HG02938 (cell line): ENCODE results near the gene NUDT15.
"Not testable (repeated sequence)": the region's sequence is repeated elsewhere in the genome, so short reads cannot be mapped to it uniquely, and the experiment has no call there.

Source experiments
- ATAC-seq: cut with Tn5 transposase; IDR thresholded peaks from one replicate; pipeline ENCODE4 v1.9.1; 2021; ENCODE audit warnings: mild to moderate bottlenecking, moderate library complexity; ENCODE audit not compliant: unreplicated experiment

The NUDT15 gene

DNA sequence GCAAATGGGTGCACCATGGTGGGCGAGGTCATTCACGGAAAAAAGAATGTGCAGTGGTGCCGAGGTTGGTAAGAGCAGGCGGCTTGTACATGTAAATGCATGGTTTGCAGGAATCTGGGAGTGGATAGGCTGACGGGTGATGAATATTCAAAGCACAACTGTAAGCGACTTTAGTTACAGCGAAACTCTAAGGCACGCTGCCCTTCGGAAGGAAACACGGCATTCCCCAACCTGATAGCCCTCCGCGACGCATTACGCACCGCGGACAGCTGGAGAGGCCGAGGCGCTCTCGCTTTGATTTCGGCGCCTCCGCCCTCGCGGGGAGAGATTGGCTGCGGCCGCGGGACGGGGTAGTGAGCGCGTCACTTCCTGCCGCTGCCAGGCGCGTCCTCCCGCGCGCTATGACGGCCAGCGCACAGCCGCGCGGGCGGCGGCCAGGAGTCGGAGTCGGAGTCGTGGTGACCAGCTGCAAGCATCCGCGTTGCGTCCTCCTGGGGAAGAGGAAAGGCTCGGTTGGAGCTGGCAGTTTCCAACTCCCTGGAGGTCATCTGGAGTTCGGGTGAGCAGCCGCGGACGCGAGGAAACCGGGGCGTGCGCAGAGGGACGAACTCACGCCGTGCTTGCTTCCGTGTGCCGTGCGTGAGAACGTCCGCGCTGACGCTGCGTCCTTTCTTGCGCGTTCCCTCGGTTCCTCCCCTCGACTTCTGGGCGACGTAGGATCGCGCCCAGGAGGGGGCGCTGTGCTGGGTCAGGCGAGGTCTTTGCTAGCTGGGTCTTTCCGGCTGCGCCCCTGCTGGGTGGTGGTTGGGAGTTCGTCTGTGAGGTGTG is at the start of gene NUDT15:
Gene NUDT15, plus strand, starts transcription at position 381 of the 828 bp plus-strand sequence. Its CDS starts 21 bp downstream, at position 402.
- peak; percentile 91 for ATAC-seq

DNA sequence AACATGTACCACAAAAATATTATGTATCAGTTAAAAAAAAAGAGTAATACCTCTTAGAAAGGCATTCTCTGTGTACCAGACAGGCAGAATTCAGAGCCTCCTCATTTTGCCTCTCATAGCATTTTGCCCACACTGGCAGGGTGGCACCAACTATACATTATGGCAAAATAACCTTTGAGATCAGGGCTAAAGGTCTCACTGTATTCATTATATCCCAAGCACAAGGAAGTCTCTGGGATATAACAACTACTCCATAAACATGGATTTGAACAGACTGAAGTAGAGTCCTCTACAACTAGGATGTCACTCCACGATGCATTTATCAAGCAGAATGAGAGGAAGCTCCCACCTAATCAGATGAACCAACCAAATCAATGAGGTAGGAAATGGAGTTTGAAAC is 47.1 kb upstream of the NUDT15 start:
- ATAC-seq, result no peak

DNA sequence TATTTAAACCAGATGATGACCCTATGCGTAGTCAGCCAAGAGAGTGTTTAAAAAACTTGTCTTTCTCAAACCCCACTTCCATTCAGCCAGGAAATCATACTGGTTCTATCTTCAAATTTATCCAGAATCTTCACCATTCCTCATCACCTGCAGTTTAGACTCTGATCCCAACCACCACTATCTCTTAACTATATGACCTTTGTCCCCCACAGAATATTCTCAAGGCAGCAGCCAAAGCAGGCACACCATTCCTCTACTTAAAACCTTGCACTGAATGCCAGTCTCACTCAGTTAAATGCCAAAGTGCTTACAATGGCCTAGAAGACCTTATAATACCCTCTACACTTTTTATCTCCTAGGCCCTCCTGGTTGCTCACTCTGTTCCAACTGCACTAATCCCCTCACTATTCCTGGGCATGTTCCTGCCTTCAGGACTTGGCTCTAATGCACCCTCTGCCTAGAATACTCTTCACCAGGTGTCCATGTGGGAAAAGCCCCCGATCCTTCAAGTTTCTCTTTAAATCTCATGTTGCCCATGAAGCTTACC is 46.5 kb upstream of the NUDT15 start:
- ATAC-seq, result no peak

DNA sequence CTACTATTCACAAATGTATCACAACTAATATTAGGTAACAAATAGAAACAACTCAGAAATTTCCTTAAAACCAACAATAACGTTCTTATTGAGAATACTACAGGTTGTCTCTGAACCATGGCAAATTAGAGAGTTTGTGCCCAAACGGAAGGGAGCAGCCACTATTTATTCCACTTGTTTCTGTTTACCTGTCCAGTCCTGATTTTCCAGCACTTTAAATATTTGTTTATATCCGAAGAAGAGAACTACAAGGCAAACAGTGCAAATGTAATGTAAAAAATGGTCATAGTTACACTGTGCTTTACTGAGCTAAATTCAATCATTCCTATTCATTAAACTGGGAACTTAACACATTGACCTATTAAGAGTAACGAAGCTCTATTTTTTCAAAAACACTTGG is 45.7 kb upstream of the NUDT15 start:
- no peak for ATAC-seq

DNA sequence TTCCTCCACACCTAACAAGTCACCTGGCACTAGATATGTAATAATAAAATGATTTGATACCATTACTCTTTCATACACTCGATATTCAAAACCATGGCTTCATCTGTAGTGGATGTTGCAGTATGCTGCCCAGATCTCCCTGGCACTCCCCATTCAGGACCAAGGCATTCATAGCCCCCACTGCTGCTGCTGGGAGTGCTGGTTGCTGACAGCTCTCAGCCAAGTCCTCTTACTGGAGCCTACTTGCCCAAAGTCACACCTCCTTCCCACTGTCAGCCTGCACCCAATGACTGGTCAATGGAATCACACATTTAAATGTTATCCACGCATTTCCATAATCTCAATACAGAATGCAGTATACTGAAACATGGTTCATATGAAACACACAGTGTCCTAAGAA is 40.1 kb upstream of the NUDT15 start:
- no peak for ATAC-seq

DNA sequence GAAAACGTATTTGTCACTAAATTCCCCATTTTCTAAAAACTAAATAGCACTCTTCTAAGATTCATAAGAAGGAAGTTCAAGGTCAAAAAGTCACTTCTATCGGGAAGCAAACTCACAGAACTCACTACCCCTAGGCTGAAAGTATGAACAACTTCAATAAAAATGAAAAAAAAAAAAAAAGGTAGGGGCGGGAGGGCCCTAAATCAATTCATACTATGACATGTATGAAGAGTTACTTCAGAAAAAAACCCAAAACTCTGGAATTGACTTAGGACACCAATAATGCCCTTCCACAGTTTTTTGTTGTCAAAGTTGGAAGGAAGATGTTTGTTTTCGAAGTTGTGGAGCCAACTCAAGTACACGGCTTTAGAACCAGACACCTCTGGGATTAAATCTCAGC is 37.6 kb upstream of the NUDT15 start:
- no peak for ATAC-seq

DNA sequence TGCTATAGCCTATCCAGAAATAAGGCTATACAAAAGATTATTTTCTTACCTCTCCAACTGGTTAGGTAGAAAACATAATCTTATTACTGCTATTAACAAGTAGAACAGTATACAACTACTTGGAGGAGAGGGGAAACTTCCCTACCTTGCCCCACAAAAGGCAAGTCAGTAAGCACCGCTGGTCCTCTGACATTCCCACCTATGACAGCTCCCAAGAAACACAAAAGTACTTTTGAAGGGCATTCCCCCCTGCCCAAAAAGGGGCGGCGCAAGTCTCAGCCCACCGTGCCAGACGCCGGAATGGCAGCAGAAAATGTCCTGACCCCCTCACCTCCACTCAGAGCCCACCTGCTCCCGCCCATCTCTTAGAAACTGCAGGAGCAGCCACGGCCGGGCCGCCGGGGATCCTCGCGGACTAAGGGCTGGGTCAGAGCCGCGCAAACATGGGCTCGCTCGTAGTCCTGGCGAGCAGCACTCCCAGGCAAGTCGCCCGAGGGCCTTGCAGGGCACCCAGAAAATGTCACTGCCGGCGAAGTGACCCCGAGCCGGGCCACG is 36.9 kb upstream of the NUDT15 start:
- peak; percentile 38 for ATAC-seq

DNA sequence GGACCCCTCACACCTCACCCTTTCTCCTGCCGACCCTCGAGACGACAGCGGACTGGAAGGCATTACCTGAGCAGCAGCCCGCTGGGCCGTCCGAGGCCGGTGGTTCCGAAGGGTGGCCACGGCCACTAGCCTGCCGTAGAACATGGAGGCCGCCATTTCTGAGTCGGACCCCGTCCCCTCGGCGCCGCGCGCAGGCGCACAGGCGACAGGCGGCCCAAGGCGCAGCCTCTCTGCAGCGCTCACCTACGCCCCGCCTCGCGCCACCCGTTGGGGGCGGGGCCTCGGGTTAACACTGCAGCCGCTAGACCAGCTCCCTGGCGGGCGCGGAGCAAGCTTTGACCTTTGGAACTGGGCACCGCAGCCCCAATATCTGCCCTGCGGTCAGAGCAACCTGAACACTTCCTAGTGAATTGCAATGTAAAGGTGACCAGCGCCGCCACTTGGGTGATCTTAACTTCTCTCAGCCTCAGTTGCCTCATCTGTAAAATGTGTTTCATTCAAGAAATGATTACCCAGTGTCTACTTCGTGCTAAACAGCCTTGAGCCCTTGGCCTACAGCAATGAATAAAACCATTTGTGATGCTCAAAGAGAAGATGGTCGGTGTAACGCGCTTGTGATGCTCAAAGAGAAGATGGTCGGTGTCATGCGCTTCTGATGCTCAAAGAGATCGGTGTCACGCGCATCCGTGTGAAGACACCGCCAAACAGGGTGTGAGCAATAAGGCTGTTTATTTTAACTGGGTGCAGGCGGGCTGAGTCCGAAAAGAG is 36.2 kb upstream of the NUDT15 start, which contains the start of gene SUCLA2:
Gene SUCLA2, minus strand, starts transcription at position 160 of the 768 bp plus-strand sequence. Its CDS starts 4 bp downstream, at position 156.
- peak; percentile 97 for ATAC-seq

DNA sequence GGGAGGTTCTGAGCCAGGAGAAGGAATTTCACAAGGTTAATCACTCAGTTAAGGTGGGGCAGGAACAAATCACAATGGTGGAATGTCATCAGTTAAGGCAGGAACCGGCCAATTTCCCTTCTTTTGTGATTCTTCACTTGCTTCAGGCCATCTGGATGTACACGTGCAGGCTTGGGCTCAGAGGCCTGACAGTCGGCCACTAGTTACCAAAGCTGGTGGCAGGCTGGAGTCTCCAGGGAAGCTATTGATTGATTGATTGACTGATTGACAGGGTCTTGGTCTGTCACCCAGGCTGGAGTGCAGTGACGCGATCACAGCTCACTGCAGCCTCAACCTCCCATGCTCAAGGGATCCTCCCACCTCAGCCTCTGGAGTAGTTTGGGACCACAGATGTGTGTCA is 35.5 kb upstream of the NUDT15 start:
- ATAC-seq, result not testable (repeated sequence)

DNA sequence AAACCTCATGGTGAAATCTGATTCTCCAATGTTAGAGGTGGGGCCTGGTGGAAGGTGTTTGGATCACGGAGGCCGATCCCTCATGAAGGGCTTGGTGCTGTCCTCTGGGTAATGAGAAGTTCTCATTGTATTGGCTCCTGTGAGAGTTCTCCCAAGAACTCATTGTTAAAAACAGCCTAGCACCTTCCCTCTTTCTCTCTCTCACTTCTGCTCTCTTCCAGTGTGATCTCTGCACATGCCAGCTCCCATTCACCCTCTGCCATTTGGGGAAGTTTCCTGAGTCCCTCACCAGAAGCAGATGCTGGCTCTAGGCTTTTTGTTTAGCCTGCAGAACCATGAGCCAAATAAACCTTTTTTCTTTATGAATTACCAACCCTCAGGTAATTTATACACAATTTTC is 33.3 kb upstream of the NUDT15 start:
- no peak for ATAC-seq

DNA sequence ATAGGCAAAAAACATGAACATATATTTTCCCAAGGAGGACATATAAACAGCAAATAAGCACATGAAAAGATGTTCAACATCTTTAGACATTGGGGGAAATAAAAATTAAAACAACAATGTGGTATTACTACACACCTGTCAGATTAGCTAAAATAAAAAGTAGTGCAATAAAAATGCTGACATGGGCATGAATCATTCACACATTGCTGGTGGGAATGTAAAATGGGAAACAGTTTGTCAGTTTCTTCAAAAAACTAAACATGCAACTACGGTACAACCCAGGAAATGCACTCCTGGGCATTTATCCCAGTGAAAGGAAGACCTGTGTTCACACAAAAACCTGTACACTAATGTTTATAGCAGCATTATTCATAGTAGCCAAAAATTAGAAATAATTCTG is 31.1 kb upstream of the NUDT15 start:
- no peak for ATAC-seq

DNA sequence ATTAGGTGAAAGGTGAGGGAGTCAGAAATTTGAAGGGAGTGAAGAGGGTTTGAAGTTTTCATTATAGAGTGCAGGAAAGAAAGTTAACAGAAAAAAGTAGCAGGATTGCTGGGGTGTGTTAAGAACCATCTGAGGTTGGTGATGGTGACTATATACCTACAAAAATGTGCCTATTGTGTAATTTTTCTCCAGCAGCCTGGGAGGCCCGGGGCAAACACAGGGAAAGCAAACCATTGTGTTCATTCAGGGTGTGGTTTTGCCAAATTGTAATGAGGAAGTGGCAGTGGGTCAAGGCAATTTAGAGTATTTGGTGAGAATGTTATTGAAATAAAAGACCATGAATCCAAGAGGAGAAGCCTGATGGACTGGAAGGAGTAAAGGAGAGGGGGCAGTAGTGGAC is 28.2 kb upstream of the NUDT15 start:
- no peak for ATAC-seq

DNA sequence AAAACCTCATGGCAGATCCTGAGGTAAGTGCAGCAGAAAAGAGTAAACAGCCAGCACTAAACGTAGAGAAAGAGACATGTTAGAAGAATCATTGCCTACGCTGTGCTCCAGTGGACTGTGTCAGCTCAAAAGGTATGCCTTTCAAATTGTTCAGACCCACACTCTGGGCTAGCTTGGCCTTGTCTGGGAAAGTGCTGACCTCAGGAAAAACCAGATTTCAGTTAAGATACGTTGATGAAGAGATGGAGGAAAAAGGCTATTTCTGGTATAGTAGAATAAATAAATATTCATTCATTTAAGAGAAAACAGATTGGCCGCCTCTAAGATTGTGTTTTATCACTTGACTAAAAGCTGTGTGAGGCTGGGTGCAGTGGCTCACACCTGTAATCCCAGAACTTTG is 26.8 kb upstream of the NUDT15 start:
- ATAC-seq, result no peak

DNA sequence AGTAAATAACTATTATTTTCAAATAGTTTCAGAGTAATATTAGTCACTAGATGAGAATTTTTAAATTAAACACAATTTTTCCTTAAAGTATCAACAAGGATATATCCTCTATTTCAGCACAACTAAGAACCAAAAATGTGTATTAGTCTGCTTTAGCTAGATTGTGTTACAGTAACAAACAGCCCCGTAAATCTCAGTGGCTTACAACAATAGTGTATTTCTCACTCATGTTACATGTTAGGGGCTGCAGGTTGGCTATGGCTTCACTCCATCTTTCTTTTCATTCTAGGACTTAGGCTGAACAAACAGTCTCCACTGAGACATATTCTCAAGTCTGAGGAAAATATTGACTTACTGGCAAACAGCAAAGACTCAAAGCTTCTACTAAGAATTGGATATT is 24.9 kb upstream of the NUDT15 start:
- ATAC-seq, result no peak

DNA sequence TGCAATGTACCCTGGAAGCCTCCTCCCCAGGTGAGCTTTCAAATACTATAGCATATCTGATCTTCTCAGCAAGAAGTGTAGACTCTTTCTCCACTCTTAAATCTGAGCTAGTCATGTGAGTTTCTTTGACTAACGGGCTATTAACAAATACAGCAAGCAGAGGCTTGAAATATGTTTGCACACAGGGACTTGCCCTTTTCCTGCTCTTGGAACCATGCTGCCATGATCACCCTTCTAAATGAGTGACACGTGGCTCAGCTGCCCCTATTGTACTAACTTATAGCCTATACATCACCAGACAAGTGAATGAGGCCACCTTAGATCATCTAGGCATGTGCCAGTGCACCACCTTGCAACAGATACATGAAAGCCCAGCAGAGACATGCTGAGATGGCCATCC is 23.2 kb upstream of the NUDT15 start:
- ATAC-seq, result no peak

DNA sequence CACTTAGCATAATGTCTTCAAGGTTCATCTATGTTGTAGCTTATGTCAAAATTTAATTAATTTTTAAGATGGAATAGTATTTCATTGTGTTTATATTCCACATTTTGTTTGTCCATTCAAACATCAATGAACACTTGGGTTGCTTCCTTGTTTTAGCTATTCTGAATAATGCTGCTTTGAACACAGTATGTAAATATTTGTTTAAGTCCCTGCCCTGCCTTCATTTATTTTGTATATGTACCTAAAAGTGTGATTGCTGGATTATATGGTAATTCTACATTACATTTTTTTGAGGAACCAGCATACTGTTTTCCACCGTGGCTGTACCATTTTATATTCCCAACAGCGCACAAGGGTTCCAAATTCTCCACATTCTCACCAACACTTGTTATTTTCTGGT is 18.9 kb upstream of the NUDT15 start:
- ATAC-seq, result no peak

DNA sequence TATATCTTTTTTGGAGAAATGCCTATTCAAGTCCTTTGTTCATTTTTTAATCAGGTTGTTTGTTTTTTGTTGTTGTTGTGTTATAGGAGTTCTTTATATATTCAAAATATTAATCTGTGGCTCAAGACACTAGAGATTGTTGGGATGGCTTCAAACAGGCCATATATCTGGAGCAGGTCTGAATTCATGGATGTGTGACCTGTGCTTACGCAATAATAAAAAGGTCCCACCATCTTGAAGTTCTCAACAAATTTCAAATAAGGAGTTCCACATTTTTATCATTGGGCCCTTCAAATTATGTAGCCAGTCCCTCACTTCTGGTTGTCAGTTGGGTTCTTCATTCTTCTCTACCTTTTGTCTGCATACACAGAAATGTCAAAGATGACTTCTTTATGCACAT is 17.7 kb upstream of the NUDT15 start:
- no peak for ATAC-seq

DNA sequence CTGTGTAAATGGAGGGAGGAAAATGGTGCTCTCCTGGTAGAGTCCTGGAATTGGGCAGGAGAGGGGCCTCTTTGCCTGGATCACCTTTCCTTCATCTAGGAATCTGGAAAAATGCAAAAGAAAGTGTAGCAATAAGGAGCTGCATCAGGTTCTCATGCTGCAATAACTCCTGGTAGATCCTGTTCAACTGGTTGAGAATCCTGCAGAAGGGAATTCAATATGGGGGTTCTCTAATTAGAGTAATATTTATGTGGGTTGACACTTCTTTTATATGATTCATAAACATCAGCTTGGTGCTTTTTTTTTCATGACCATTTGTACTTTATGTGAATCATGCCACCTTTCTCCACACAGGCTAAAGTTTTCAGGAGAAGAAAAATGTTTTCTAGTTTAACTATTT is 9.5 kb upstream of the NUDT15 start:
- no peak for ATAC-seq

DNA sequence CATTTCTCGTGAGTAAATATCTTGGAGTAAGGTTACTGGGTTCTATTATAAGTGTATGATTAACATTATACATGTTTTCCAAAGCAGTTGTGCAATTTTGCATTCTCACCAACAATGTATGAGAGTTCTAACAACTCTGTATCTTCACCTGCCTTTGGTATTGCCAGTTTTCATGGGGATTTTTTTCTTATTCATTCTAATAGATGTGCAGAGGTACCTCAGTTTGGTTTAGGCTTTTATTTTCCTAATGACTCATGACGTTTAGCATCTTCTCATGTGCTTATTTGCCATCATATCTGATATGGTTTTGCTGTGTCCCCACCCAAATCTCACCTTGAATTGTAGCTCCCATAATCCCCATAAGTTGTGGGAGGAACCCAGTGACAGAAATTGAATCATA is 7.7 kb upstream of the NUDT15 start:
- ATAC-seq, result no peak

DNA sequence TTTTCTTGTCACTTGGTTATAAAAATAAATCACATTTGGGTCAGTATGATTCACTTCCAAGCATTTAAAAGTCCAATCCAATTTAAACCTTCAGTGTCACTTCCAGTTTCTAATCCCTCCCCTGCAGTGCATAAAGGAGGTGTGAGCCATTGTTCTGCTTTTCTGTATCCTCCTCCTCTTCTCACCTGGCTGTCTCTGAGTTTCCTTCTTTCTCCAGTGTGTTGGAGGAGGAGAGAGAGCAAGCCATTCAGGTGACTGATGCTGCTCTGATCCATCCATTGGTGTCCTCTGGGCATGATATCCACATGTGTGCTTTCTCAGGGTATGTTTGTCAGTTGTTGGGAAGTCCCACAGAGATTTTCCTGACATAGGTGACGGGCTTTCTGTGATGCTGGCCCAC is 1.2 kb downstream of the NUDT15 start:
- no peak for ATAC-seq

DNA sequence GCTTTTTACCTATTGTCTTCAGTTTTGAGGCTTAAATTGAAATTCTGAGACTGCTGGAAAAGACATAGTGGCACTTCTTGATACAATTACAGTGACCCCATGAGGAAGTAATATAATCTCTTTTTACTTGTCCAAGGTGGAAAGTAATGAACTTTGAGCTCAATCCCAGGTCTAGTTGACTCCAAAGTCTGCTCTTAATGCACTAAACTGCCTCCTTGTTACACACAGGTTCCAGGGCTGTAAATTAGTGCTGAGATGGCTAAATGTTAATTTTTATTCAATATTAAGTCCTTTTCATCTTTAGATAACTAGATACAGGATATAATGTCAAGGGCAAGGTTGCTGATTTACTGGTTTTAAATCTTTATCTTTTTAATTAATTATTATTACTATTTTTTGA is 2.5 kb downstream of the NUDT15 start:
- ATAC-seq, result no peak

DNA sequence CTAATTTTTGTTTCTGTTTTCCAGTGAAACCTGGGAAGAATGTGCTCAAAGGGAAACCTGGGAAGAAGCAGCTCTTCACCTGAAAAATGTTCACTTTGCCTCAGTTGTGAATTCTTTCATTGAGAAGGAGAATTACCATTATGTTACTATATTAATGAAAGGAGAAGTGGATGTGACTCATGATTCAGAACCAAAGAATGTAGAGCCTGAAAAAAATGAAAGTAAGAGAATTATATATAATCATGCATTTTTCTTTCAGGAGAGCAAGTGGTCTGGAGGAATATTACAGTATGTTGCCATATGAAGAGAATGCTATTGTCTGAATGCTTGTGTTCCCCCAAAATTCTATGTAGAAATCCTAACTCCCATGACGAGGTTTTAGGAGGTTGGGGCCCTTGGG is 3.4 kb downstream of the NUDT15 start:
- no peak for ATAC-seq
